Neural crest cell (in vitro differentiated cells): ENCODE measurements around the gene EPB41L4A. TPM values are rescaled to one million over a fixed set of nuclear protein-coding genes. Genes with fewer than 3 reads are reported as not detected.

Experiments used
- DNase-seq: peaks from one replicate; pipeline ENCODE4 v3.0.0; 2021; ENCODE audit warnings: low read depth, mixed read lengths, low spot score
- H3K27ac Mint-ChIP-seq: one replicate; pipeline ENCODE4 v1.8.0; 2021; ENCODE audit warnings: mild to moderate bottlenecking, mixed read lengths; ENCODE audit not compliant: unreplicated experiment
- H3K27me3 Mint-ChIP-seq: 2 replicates; pipeline ENCODE4 v1.8.0; 2021; ENCODE audit warnings: low read depth, mild to moderate bottlenecking, mixed read lengths
- H3K36me3 Mint-ChIP-seq: 2 replicates; pipeline ENCODE4 v1.8.0; 2021; ENCODE audit warnings: low read depth, mild to moderate bottlenecking, mixed read lengths
- H3K4me1 Mint-ChIP-seq: 2 replicates; pipeline ENCODE4 v1.8.0; 2021; ENCODE audit warnings: mixed read lengths
- H3K4me3 Mint-ChIP-seq: one replicate; pipeline ENCODE4 v1.8.0; 2021; ENCODE audit warnings: mild to moderate bottlenecking, mixed read lengths
- H3K9me3 Mint-ChIP-seq: 2 replicates; pipeline ENCODE4 v1.8.0; 2021; ENCODE audit warnings: mixed read lengths
- CTCF ChIP-seq: fragments of 200-600 bp; sonication (generic); conservative IDR thresholded peaks from 2 replicates; pipeline ENCODE4 v1.5.0; 2021; ENCODE audit warnings: antibody characterized with exemption, mild to moderate bottlenecking
- total RNA-seq: library from RNA; stranded (reverse); gene quantifications from 2 replicates; pipeline ENCODE4 v1.2.1, GENCODE V29; 2021

EPB41L4A gene
- total RNA-seq, 1 donor from 2014 or later = 10.8 TPM

- Mint-ChIP-seq H3K4me3 (no peak overlapping the region), H3K4me1 (peaks cover 14% of the 10 kb centered on the region), H3K27ac (no peak overlapping the region), H3K36me3 (peaks cover 3% of the 10 kb centered on the region), H3K9me3 (no peaks in the 10 kb centered on the region), H3K27me3 (peaks cover 2% of the 10 kb centered on the region)
- DNase-seq = peak; percentile 30
- TF ChIP-seq CTCF = peak; percentile 70
These were observed 232.6 kb downstream of the EPB41L4A start for GRCh38 chr5:112186401-112186990.

GRCh38 chr5:112183874-112184273 lies 235.2 kb downstream of the EPB41L4A start:
- Mint-ChIP-seq H3K4me1 (peaks cover 18% of the 10 kb centered on the region), H3K36me3 (peaks cover 3% of the 10 kb centered on the region), H3K4me3 (no peak overlapping the region), H3K27ac (no peak overlapping the region), H3K9me3 (no peaks in the 10 kb centered on the region), H3K27me3 (peaks cover 2% of the 10 kb centered on the region)
- no peak for DNase-seq
- no peak for TF ChIP-seq CTCF

GRCh38 chr5:112183103-112183711 lies 235.9 kb downstream of the EPB41L4A start:
- DNase-seq = no peak
- Mint-ChIP-seq H3K27me3 (peaks cover 2% of the 10 kb centered on the region), H3K9me3 (no peaks in the 10 kb centered on the region), H3K4me1 (peaks cover 18% of the 10 kb centered on the region), H3K36me3 (peaks cover 3% of the 10 kb centered on the region), H3K4me3 (no peak overlapping the region), H3K27ac (peak overlapping the region; percentile 95)
- no peak for TF ChIP-seq CTCF

GRCh38 chr5:112179290-112179689 lies 239.8 kb downstream of the EPB41L4A start:
- H3K36me3 Mint-ChIP-seq = peaks cover 3% of the 10 kb centered on the region
- H3K4me1 Mint-ChIP-seq = peaks cover 24% of the 10 kb centered on the region
- H3K9me3 Mint-ChIP-seq = no peaks in the 10 kb centered on the region
- no peak overlapping the region for H3K27ac Mint-ChIP-seq
- no peak for TF ChIP-seq CTCF
- peaks cover 2% of the 10 kb centered on the region for H3K27me3 Mint-ChIP-seq
- no peak for DNase-seq
- no peak overlapping the region for H3K4me3 Mint-ChIP-seq

GRCh38 chr5:112174959-112175594 lies 244.0 kb downstream of the EPB41L4A start:
- no peak overlapping the region for H3K4me3 Mint-ChIP-seq
- H3K36me3 Mint-ChIP-seq = no peaks in the 10 kb centered on the region
- TF ChIP-seq CTCF = peak; percentile 85
- no peaks in the 10 kb centered on the region for H3K27me3 Mint-ChIP-seq
- DNase-seq = peak; percentile 41
- H3K27ac Mint-ChIP-seq = no peak overlapping the region
- H3K9me3 Mint-ChIP-seq = no peaks in the 10 kb centered on the region
- H3K4me1 Mint-ChIP-seq = peaks cover 8% of the 10 kb centered on the region
